ENCODE measurements around the gene SRP9. TPM values are rescaled to one million over a fixed set of nuclear protein-coding genes. Genes with fewer than 3 reads are reported as not detected.

SRP9 gene
- total RNA-seq (2014; rRNA removed; shearing (Covaris generic)) = 651 and 703 TPM in 2 replicates

GRCh38 chr1:225777583-225778336, at the start of gene SRP9:
SRP9 (plus strand) TSS chr1:225777826; CDS start chr1:225777941, 115 bp downstream.
- peak; percentile 99 for DNase-seq (ENCODE audit: low read depth)

GRCh38 chr1:225731491-225731890, 46.1 kb upstream of the SRP9 start:
- no peak for DNase-seq (ENCODE audit: low read depth)

DNA sequence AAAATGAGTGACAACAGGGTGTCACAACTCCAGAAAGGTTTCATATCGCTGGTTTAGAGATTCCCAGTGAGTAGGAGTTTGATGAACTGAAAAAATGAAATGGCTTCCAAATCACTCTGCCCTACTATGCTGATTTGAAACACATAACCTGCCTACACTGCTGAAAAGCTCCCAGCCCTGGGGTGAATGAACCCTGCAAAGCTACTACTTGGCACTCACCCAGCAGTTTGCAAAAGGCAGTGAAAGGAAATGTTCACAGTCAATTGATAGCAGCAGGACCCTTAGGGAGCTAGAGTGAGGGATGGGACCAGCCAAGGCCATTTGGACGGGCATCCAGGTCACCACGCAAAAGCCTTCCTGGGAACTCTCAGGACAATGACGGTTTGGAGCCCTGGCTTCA, 44.4 kb upstream of the SRP9 start:
- no peak for DNase-seq (ENCODE audit: low read depth)

DNA sequence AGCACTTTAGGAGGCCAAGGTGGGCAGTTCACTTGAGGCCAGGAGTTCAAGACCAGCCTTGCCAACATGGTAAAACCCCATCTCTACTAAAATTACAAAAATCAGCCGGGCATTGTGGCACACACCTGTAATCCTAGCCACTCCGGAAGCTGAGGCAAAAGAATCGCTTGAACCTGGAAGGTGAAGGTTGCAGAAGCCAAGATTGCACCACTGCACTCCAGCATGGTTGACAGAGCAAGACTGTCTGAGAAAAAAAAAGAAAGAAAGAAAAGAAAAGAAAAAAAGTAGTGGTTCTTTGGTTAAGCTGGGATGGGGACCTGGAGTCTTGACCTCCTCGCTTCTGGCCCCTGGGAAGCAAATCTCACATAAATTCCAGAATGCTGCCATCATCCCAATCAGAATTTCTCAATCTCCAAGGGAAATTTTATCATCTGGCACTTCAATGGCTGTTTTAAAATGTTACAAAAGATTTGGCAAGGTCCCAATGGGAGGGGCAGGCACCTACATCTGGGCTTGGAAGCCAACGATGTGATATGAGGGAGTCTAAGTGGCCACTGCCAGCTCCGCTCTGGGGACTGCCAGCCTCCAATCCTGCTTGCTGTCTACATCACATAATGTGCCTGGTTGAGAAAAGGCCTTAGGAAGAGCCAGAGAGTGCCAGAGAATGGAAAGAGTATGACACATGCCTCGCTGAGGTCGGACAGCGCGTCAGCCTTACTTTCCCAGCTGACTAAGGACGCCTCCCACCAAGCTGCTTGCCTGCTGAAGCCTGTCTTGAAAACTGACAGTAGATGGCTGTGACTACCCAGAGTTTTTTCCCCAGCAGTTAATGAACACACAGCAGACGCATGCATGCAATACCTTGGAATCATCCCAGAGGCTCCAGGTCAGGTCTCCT, 42.1 kb upstream of the SRP9 start:
- DNase-seq (ENCODE audit: low read depth) = peak; percentile 97

GRCh38 chr1:225736437-225737098, 41.1 kb upstream of the SRP9 start:
- no peak for DNase-seq (ENCODE audit: low read depth)

DNA sequence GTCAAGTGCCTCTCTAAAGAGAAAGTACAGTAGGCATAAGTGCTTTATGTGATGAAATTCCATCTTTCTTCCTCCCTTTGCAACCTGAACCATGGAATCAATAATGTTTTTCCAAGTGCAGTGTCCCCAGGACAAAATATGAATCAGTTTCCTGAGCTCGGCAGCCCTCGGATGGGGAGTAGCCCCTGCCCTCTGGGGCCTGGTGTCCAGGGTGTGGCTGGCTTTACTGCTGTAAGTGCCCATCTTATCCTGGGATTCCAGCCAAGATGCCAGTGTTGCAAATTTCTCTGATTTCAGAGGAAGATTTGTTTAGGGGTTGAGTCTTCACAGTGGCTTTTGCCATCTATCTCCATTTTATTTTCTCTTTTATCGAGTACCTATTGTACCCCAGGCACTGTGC, 40.5 kb upstream of the SRP9 start:
- DNase-seq (ENCODE audit: low read depth) = peak; percentile 71

DNA sequence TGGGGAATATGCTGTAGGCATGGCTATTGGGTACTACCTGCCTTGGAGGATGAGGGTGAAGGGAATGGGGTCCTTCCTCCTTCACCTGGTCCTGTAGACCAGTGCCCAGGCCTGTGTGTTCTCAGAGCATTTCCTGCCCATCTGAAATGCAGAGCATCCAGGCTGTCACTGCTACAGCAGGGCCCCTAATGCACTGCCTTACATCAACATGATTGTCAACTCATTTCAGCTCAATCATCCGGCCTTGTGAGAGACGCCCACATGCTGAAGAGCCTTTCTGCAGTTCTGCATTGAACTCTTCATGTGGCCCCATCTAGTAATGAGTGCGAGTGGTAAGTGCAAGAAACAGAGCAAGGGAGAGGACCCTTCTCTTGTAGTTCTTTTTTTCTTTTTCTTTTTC, 39.8 kb upstream of the SRP9 start:
- no peak for DNase-seq (ENCODE audit: low read depth)

- DNase-seq (ENCODE audit: low read depth) = no peak
These were observed 38.9 kb upstream of the SRP9 start for GRCh38 chr1:225738763-225739162.

GRCh38 chr1:225739542-225740107, 38.0 kb upstream of the SRP9 start:
- DNase-seq (ENCODE audit: low read depth) = no peak

DNA sequence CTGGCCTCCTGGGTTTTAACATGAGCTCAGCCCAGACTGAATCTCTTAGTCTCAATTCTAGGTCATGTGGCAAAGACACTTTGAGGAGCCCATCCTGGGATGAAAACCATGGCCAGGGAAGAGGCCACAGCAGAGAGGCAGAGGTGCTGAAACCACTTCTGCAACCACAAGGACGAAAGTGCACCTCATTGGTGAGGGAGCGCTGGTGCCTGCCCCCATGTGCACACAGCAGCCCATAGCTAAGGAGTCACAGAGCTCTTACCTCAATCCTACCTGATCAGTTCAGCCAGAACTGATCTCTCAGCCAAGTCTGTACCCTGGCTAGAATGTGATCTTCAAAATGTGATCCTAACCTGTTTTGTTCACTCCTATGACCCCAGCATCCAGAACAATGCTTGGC, 32.9 kb upstream of the SRP9 start:
- DNase-seq (ENCODE audit: low read depth) = no peak

GRCh38 chr1:225745273-225745672, 32.4 kb upstream of the SRP9 start:
- no peak for DNase-seq (ENCODE audit: low read depth)

DNA sequence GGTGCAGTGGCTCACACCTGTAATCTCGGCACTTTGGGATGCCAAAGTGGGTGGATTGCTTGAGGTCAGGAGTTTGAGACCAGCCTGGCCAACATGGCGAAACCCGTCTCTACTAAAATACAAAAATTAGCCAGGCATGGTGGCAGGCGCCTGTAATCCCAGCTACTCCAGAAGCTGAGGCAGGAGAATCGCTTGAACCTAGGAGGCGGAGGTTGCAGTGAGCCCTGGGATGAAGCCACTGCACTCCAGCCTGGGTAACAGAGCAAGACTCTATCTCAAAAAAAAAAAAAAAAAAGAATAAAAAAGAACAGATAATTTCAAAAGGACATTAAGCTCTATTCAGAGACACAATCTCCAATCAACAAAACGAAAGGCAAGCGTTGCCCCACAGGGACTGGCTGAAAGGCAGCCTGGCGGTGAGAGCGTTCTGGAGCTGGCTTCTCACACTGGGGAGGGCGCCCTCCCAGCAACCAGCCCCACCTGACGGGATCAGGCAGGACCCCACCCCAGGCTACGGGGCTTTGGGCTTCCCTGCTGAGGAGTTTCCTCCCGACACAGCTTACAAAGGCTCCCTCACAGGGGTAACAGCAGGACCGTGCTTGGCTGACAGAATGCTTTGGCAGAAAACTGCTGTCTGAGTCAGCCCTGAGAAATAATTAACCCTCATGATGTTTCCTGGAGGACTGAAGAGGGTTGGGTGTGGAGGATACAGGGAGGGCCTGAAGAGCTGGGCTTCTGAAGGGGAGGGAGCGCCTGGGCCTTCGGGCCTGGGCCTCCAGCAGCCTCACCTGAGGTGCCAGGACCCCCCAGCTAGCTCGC, 31.1 kb upstream of the SRP9 start:
- DNase-seq (ENCODE audit: low read depth) = peak; percentile 88

DNA sequence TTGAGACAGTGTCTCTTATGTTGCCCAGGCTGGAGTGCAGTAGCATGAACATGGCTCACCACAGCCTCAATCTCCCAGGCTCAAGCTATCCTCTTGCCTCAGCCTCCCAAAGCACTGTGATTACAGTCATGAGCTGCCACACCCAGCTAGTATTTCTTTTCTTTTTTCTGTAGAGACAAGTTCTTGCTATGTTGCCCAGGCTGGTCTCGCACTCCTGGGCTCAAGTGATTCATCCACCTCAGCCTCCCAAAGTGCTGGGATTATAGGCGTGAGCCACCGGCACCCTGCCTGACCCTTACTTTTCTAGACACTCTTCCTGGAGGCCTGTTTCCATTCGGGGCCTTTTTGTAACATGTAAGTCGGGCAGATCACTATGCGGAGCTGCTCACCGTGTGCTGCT, 30.1 kb upstream of the SRP9 start:
- no peak for DNase-seq (ENCODE audit: low read depth)

DNA sequence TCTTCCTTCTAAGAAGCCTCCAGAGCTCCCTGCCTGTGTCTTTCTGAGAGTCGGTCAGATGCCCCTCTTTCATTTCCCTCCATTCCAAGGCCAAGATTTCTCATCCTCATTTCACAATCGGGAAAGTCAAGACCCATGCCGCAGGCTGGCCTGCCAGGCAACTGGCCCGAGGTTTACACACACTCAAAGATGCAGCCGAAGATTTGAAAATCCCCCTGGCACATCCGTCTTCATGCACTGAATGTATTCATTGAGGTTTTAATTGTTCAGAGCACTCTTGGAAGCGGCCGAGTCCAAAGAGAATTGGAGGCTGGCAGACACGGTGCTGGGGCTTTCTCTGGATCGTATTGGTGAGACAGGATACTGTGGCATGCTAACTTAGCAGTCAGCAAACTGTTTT, 29.1 kb upstream of the SRP9 start:
- DNase-seq (ENCODE audit: low read depth) = no peak

DNA sequence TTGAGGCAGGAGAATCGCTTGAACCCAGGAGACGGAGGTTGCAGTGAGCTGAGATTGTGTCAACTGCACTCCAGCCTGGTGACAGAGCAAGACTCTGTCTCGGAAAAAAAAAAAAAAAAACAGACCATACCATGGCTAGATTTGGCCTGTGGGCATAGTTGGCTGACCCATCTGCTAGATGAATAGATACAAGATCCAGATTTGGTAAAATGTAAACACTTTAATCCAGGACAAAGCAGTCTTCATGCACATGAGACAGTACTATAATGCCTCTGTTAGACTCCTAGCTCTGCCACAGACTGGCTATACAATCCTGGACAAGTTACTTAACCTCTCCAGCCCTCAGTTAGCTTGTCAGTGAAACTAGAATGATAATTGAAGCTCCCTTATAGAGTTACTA, 27.9 kb upstream of the SRP9 start:
- no peak for DNase-seq (ENCODE audit: low read depth)

GRCh38 chr1:225750420-225750819, 27.2 kb upstream of the SRP9 start:
- no peak for DNase-seq (ENCODE audit: low read depth)

GRCh38 chr1:225750875-225751824, 26.5 kb upstream of the SRP9 start:
- no peak for DNase-seq (ENCODE audit: low read depth)

GRCh38 chr1:225752245-225752644, 25.4 kb upstream of the SRP9 start:
- DNase-seq (ENCODE audit: low read depth) = no peak

- DNase-seq (ENCODE audit: low read depth) = peak; percentile 96
These were observed 22.5 kb upstream of the SRP9 start for GRCh38 chr1:225754940-225755641.
